ENCODE measurements around the gene RYR2.

RYR2 gene

GRCh38 chr1:237011432-237011831 lies 30.6 kb upstream of the RYR2 start:
- H3K9ac ChIP-seq (ENCODE audit: low read depth, low read length) = no peak overlapping the region
- no peaks in the 10 kb centered on the region for H3K36me3 ChIP-seq (ENCODE audit: insufficient read depth, low read depth, low read length)
- no peak overlapping the region for H3K4me3 ChIP-seq (ENCODE audit: low read length)
- peaks cover 14% of the 10 kb centered on the region for H3K4me1 ChIP-seq (ENCODE audit: insufficient read depth, low read length)
- no peaks in the 10 kb centered on the region; the same call in 1 of the 2 replicates for H3K9me3 ChIP-seq (ENCODE audit: insufficient read depth, low read depth, low read length)
- no peak overlapping the region for H3K27ac ChIP-seq (ENCODE audit: low read length)
- H3K27me3 ChIP-seq (ENCODE audit: insufficient read depth, low read length) = no peaks in the 10 kb centered on the region

- no peaks in the 10 kb centered on the region; the same call in 1 of the 2 replicates for H3K9me3 ChIP-seq (ENCODE audit: insufficient read depth, low read depth, low read length)
- H3K27ac ChIP-seq (ENCODE audit: low read length) = no peak overlapping the region
- no peaks in the 10 kb centered on the region for H3K36me3 ChIP-seq (ENCODE audit: insufficient read depth, low read depth, low read length)
- H3K4me3 ChIP-seq (ENCODE audit: low read length) = no peak overlapping the region
- H3K9ac ChIP-seq (ENCODE audit: low read depth, low read length) = no peak overlapping the region
- peaks cover 22% of the 10 kb centered on the region for H3K4me1 ChIP-seq (ENCODE audit: insufficient read depth, low read length)
- no peaks in the 10 kb centered on the region for H3K27me3 ChIP-seq (ENCODE audit: insufficient read depth, low read length)
Measured at GRCh38 chr1:237012361-237012760, 29.6 kb upstream of the RYR2 start.

GRCh38 chr1:237012788-237013383 lies 29.1 kb upstream of the RYR2 start:
- Histone ChIP-seq H3K36me3 (ENCODE audit: insufficient read depth, low read depth, low read length) (no peaks in the 10 kb centered on the region), H3K9ac (ENCODE audit: low read depth, low read length) (no peak overlapping the region), H3K27ac (ENCODE audit: low read length) (no peak overlapping the region), H3K4me1 (ENCODE audit: insufficient read depth, low read length) (peaks cover 27% of the 10 kb centered on the region), H3K27me3 (ENCODE audit: insufficient read depth, low read length) (no peaks in the 10 kb centered on the region), H3K9me3 (ENCODE audit: insufficient read depth, low read depth, low read length) (no peaks in the 10 kb centered on the region; the same call in 1 of the 2 replicates), H3K4me3 (ENCODE audit: low read length) (no peak overlapping the region)

GRCh38 chr1:237013608-237014007 lies 28.4 kb upstream of the RYR2 start:
- Histone ChIP-seq H3K4me1 (ENCODE audit: insufficient read depth, low read length) (peaks cover 27% of the 10 kb centered on the region), H3K27ac (ENCODE audit: low read length) (no peak overlapping the region), H3K9ac (ENCODE audit: low read depth, low read length) (no peak overlapping the region), H3K9me3 (ENCODE audit: insufficient read depth, low read depth, low read length) (no peaks in the 10 kb centered on the region; the same call in 1 of the 2 replicates), H3K27me3 (ENCODE audit: insufficient read depth, low read length) (no peaks in the 10 kb centered on the region), H3K36me3 (ENCODE audit: insufficient read depth, low read depth, low read length) (no peaks in the 10 kb centered on the region), H3K4me3 (ENCODE audit: low read length) (no peak overlapping the region)

GRCh38 chr1:237016626-237017025 lies 25.4 kb upstream of the RYR2 start:
- peak overlapping the region; percentile 86 for H3K27ac ChIP-seq (ENCODE audit: low read length)
- peaks cover 17% of the 10 kb centered on the region for H3K4me1 ChIP-seq (ENCODE audit: insufficient read depth, low read length)
- H3K9ac ChIP-seq (ENCODE audit: low read depth, low read length) = peak overlapping the region; percentile 68; the same call in 1 of the 2 replicates
- peak overlapping the region; percentile 17; the same call in 1 of the 2 replicates for H3K4me3 ChIP-seq (ENCODE audit: low read length)
- H3K27me3 ChIP-seq (ENCODE audit: insufficient read depth, low read length) = no peaks in the 10 kb centered on the region
- no peaks in the 10 kb centered on the region for H3K36me3 ChIP-seq (ENCODE audit: insufficient read depth, low read depth, low read length)
- H3K9me3 ChIP-seq (ENCODE audit: insufficient read depth, low read depth, low read length) = no peaks in the 10 kb centered on the region

- Histone ChIP-seq H3K9ac (ENCODE audit: low read depth, low read length) (no peak overlapping the region), H3K36me3 (ENCODE audit: insufficient read depth, low read depth, low read length) (no peaks in the 10 kb centered on the region), H3K4me3 (ENCODE audit: low read length) (no peak overlapping the region)
Measured at GRCh38 chr1:237018896-237019295, 23.1 kb upstream of the RYR2 start.

DNA sequence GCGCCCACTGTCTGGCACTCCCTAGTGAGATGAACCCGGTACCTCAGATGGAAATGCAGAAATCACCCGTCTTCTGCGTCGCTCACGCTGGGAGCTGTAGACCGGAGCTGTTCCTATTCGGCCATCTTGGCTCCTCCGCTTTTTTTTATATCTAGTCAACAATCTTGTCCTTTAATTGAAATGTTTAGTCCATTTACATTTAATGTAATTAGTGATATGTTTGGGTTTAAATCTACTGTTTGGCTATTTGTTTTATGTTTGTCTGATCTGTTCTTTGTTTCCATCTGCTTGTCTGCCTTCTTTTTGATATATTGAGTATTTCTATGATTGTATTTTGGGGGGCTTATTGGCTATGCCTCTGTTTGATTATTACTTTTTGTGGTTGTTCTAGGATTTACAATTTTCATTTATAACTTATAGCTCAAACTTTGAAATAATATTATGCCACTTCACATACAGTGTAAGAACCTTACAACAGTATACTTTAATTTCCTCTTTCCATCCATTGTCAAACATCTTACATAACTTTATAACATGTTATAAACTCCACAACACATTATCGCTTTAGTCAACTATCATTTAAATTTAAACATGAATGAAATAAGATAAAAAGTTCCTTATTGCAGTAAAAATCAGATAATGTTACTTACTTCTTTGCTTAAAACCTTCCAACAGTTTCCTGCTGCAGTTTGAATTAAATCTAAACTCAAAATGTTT lies 16.5 kb upstream of the RYR2 start:
- H3K27me3 ChIP-seq (ENCODE audit: insufficient read depth, low read length) = no peaks in the 10 kb centered on the region
- H3K4me1 ChIP-seq (ENCODE audit: insufficient read depth, low read length) = no peaks in the 10 kb centered on the region
- H3K9ac ChIP-seq (ENCODE audit: low read depth, low read length) = no peak overlapping the region
- no peak overlapping the region for H3K4me3 ChIP-seq (ENCODE audit: low read length)
- no peaks in the 10 kb centered on the region; the same call in 1 of the 2 replicates for H3K9me3 ChIP-seq (ENCODE audit: insufficient read depth, low read depth, low read length)
- no peak overlapping the region for H3K27ac ChIP-seq (ENCODE audit: low read length)
- no peaks in the 10 kb centered on the region for H3K36me3 ChIP-seq (ENCODE audit: insufficient read depth, low read depth, low read length)

More at GRCh38 chr1:237018896-237019295, 23.1 kb upstream of the RYR2 start:
- Histone ChIP-seq H3K27me3 (ENCODE audit: insufficient read depth, low read length) (no peaks in the 10 kb centered on the region), H3K4me1 (ENCODE audit: insufficient read depth, low read length) (peaks cover 17% of the 10 kb centered on the region), H3K9me3 (ENCODE audit: insufficient read depth, low read depth, low read length) (no peaks in the 10 kb centered on the region), H3K27ac (ENCODE audit: low read length) (no peak overlapping the region)

DNA sequence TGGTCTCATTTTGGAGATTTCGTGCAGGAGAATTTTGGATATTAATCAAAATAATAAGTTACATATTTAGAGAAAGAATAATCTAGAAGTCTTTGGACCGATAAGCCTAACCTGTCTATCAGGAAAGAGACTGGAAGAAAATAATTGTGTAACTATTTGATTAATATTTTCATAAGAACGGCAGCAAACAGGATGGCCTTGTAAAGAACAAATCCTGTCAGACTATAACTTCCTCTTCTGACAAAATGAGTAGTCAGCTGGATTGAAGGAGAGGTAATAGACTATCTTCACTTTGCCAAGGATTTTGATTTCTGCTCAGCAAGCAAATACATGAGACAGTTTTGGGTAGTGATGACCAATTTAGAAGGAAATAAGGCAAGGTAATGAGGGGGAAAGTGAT lies 12.7 kb upstream of the RYR2 start:
- H3K4me1 ChIP-seq (ENCODE audit: insufficient read depth, low read length) = peaks cover 18% of the 10 kb centered on the region
- H3K27me3 ChIP-seq (ENCODE audit: insufficient read depth, low read length) = no peaks in the 10 kb centered on the region
- H3K9me3 ChIP-seq (ENCODE audit: insufficient read depth, low read depth, low read length) = no peaks in the 10 kb centered on the region; the same call in 1 of the 2 replicates
- H3K36me3 ChIP-seq (ENCODE audit: insufficient read depth, low read depth, low read length) = no peaks in the 10 kb centered on the region
- no peak overlapping the region for H3K4me3 ChIP-seq (ENCODE audit: low read length)
- no peak overlapping the region for H3K27ac ChIP-seq (ENCODE audit: low read length)
- no peak overlapping the region for H3K9ac ChIP-seq (ENCODE audit: low read depth, low read length)

DNA sequence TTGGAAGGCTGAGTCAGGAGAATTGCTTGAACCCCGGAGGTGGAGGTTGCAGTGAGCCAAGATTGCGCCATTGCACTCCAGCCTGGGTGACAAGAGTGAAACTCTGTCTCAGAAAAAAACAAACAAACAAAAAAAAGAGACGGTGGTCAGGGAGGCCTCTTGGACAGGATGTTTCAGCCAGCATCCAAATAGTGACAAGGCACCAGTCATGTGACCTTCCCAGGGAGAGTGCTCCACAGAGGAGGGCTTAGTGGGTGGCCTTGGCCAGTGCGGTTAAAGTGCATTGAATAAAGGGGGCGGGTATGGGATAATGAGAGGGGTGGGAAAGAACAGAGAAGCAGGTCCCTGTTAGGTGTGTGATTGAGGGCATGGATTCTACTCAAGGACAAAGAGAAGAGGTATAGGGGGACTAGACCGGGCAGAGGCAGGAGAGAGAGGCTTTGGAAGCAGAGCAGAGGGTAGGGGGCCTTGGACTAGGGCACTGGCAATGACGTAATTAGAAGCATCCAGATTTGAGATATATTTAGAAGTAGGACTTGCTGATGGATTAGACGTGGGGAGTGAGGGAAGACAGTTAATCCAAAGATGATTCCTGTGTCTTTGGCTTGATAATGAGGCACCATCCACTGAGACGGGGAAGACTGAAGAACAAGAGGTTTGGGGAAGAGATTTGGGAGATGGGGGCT lies 12.0 kb upstream of the RYR2 start:
- Histone ChIP-seq H3K36me3 (ENCODE audit: insufficient read depth, low read depth, low read length) (no peaks in the 10 kb centered on the region), H3K4me3 (ENCODE audit: low read length) (no peak overlapping the region), H3K9ac (ENCODE audit: low read depth, low read length) (no peak overlapping the region), H3K4me1 (ENCODE audit: insufficient read depth, low read length) (peaks cover 18% of the 10 kb centered on the region), H3K9me3 (ENCODE audit: insufficient read depth, low read depth, low read length) (no peaks in the 10 kb centered on the region; the same call in 1 of the 2 replicates), H3K27me3 (ENCODE audit: insufficient read depth, low read length) (no peaks in the 10 kb centered on the region), H3K27ac (ENCODE audit: low read length) (no peak overlapping the region)

- Histone ChIP-seq H3K36me3 (ENCODE audit: insufficient read depth, low read depth, low read length) (no peaks in the 10 kb centered on the region), H3K27me3 (ENCODE audit: insufficient read depth, low read length) (no peaks in the 10 kb centered on the region), H3K4me3 (ENCODE audit: low read length) (no peak overlapping the region), H3K27ac (ENCODE audit: low read length) (no peak overlapping the region), H3K4me1 (ENCODE audit: insufficient read depth, low read length) (peaks cover 18% of the 10 kb centered on the region), H3K9me3 (ENCODE audit: insufficient read depth, low read depth, low read length) (no peaks in the 10 kb centered on the region), H3K9ac (ENCODE audit: low read depth, low read length) (no peak overlapping the region)
Measured at GRCh38 chr1:237031480-237031879, 10.5 kb upstream of the RYR2 start.

DNA sequence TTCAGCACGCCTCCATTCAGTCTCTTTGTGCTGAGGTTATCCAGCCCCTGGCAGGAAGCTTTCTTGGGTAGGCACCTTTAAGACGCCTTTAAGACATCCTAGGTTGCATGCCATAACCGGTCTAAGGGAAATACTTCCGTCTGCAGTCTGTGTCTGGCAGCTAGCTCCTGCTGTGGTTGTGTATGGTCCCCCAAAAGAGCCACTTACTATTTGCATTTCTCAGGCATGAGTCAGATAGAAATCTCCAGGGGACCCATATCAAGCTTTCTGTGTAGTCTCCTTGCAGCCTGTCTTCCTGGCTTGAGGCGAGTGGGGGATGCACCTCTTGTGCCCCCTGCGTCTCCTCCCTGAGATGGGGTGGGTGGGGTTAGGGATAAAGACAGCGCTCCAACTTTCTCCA lies 10.0 kb upstream of the RYR2 start:
- Histone ChIP-seq H3K36me3 (ENCODE audit: insufficient read depth, low read depth, low read length) (no peaks in the 10 kb centered on the region), H3K27ac (ENCODE audit: low read length) (no peak overlapping the region), H3K4me1 (ENCODE audit: insufficient read depth, low read length) (peaks cover 18% of the 10 kb centered on the region), H3K27me3 (ENCODE audit: insufficient read depth, low read length) (no peaks in the 10 kb centered on the region), H3K9ac (ENCODE audit: low read depth, low read length) (no peak overlapping the region), H3K9me3 (ENCODE audit: insufficient read depth, low read depth, low read length) (no peaks in the 10 kb centered on the region), H3K4me3 (ENCODE audit: low read length) (no peak overlapping the region)
